Spleen (tissue), 7 donors: ENCODE results near the gene ECM1.

Experiments
- POLR2AphosphoS5 ChIP-seq, 3 donors: sonication (generic); formaldehyde crosslinking; IDR thresholded peaks; one replicate each; pipeline ENCODE4 v1.5.1; 2017; ENCODE audit warnings: antibody characterized with exemption in 3 of 3
- TF ChIP-seq, protein P1 (sequence below), 11 experiments: fragments of 200-600 bp in 7 of 11; fragments of 450-650 bp in 4 of 11; sonication (generic) in 4 of 11; IDR thresholded peaks in 8 of 11; conservative IDR thresholded peaks in 3 of 11; 1 replicate in 7 of 11; 2 replicates in 4 of 11; pipeline versions ENCODE4 v1.4.0 to v1.8.0; 2016 to 2021; ENCODE audit warnings: antibody characterized with exemption in 11 of 11, inconsistent platforms in 4 of 11, mild to moderate bottlenecking in 1 of 11
- donor health status: DM: no; HTN: no; CAD: no; lungs with moderate emphysema.
- donor health status: DM: no; HTN: no; CAD: no.
- donor health status: DM: no; HTN: no; CAD: no.

DNA sequence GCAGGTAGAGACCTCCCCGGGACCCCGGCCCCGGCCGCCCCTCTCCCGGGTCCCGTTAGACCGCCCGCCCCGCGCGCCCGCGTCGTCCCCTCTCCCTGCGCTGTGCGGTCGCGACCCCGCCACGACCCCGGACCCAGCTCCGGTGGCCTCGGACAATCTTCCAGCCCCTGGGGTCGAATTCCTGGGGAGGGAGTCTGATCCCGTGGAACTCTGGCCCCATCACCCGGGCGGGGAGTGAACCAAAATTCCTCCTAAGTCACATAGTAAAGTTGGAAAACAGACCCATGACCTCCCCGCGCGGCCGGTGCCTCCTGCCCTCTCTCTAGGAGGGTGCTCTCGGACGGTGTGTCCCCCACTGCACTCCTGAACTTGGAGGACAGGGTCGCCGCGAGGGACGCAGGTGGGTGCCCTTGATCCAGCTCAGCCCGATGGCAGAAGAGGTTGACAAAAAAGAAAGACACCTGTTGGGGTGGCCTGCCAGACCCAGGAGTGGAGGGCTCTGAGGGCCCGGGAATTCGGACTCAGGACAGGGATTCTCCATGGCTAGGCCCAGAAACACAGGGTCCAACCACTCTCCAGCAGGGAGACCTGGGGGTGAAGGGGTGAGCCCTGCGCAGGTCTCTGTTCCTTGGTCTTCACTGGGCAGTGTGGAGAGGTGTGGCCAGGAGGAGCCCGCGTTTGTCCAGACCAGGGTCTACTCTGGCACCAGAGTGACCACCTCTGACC lies 41.8 kb downstream of the ECM1 start:
- TF ChIP-seq, protein P1, sequence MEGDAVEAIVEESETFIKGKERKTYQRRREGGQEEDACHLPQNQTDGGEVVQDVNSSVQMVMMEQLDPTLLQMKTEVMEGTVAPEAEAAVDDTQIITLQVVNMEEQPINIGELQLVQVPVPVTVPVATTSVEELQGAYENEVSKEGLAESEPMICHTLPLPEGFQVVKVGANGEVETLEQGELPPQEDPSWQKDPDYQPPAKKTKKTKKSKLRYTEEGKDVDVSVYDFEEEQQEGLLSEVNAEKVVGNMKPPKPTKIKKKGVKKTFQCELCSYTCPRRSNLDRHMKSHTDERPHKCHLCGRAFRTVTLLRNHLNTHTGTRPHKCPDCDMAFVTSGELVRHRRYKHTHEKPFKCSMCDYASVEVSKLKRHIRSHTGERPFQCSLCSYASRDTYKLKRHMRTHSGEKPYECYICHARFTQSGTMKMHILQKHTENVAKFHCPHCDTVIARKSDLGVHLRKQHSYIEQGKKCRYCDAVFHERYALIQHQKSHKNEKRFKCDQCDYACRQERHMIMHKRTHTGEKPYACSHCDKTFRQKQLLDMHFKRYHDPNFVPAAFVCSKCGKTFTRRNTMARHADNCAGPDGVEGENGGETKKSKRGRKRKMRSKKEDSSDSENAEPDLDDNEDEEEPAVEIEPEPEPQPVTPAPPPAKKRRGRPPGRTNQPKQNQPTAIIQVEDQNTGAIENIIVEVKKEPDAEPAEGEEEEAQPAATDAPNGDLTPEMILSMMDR (IDR thresholded peaks at IDR 0.05 in 8 of 11, conservative IDR thresholded peaks at IDR 0.05 in 3 of 11), result no peak
- TF ChIP-seq POLR2AphosphoS5 (IDR thresholded peaks at IDR 0.05), result peak; percentile 37 to 73 (median 56)
